Activated B cell treated with CpG ODN at 0.5 μM for 24 hours (primary cell): ENCODE results near the gene OR10H3. TPM values are rescaled to one million over a fixed set of nuclear protein-coding genes. Genes with fewer than 3 reads are reported as not detected.

ENCODE experiments used
- ATAC-seq: fragments of 200-7000 bp; cut with Tn5 transposase; one replicate; pipeline ENCODE4 v1.10.0; 2021; ENCODE audit warnings: low read depth, mild to moderate bottlenecking, moderate library complexity
- CTCF ChIA-PET: fragments of 350-600 bp; sonication (Branson Sonifier 250); formaldehyde crosslinking; loops from one replicate; lab custom pipeline; 2021; ENCODE audit warnings: antibody characterized with exemption; lab: Charles Lee
- POLR2A ChIA-PET: fragments of 350-600 bp; sonication (Branson Sonifier 250); formaldehyde crosslinking; loops from one replicate; lab custom pipeline; 2021; ENCODE audit warnings: antibody characterized with exemption; lab: Charles Lee
- DNase-seq: peaks from one replicate; pipeline ENCODE4 v3.0.0; 2022
- H3K27ac Mint-ChIP-seq: one replicate; pipeline ENCODE4 v1.8.0; 2020; ENCODE audit warnings: mixed read lengths
- H3K27me3 Mint-ChIP-seq: one replicate; pipeline ENCODE4 v1.8.0; 2021; ENCODE audit warnings: mixed read lengths
- H3K36me3 Mint-ChIP-seq: one replicate; pipeline ENCODE4 v1.8.0; 2021; ENCODE audit warnings: low read depth, mixed read lengths
- H3K4me1 Mint-ChIP-seq: one replicate; pipeline ENCODE4 v1.8.0; 2021; ENCODE audit warnings: mixed read lengths
- H3K4me3 Mint-ChIP-seq: one replicate; pipeline ENCODE4 v1.8.0; 2020; ENCODE audit warnings: mild to moderate bottlenecking, mixed read lengths
- H3K9me3 Mint-ChIP-seq: one replicate; pipeline ENCODE4 v1.8.0; 2020; ENCODE audit warnings: mixed read lengths
- CTCF ChIP-seq: fragments of 200-600 bp; IDR thresholded peaks from one replicate; pipeline ENCODE4 v1.8.0; 2022; ENCODE audit warnings: antibody characterized with exemption, mild to moderate bottlenecking
- intact Hi-C: fragments of 100-400 bp; cut with micrococcal nuclease; formaldehyde crosslinking; loops from one replicate; pipeline ENCODE4 v1.15.1; 2024
- total RNA-seq: library from RNA; stranded (reverse); gene quantifications from 2 replicates; pipeline ENCODE4 v1.2.3, GENCODE V29; 2022

The OR10H3 gene
- total RNA-seq, 1 donor from 2014 or later, result not detected

GRCh38 chr19:15730538-15730937 lies 7.2 kb upstream of the OR10H3 start:
- Mint-ChIP-seq H3K27ac (no peak overlapping the region), H3K9me3 (no peaks in the 10 kb centered on the region), H3K4me3 (no peak overlapping the region), H3K4me1 (no peaks in the 10 kb centered on the region), H3K27me3 (peaks cover 27% of the 10 kb centered on the region), H3K36me3 (no peaks in the 10 kb centered on the region)
- no peak for ATAC-seq
- TF ChIP-seq CTCF, result no peak
- DNase-seq, result no peak
- POLR2A ChIA-PET, result no interaction called here
- intact Hi-C loops, result no loop called here
- CTCF ChIA-PET, result no interaction called here

- peaks cover 24% of the 10 kb centered on the region for H3K27me3 Mint-ChIP-seq
- no peak overlapping the region for H3K4me3 Mint-ChIP-seq
- no peaks in the 10 kb centered on the region for H3K9me3 Mint-ChIP-seq
- H3K27ac Mint-ChIP-seq, result no peak overlapping the region
- ATAC-seq, result no peak
- no peak for TF ChIP-seq CTCF
- DNase-seq, result no peak
- ChIA-PET POLR2A (no interaction called here), CTCF (no interaction called here)
- no peaks in the 10 kb centered on the region for H3K4me1 Mint-ChIP-seq
- no peaks in the 10 kb centered on the region for H3K36me3 Mint-ChIP-seq
- intact Hi-C loops, result no loop called here
These were observed 5.4 kb upstream of the OR10H3 start for GRCh38 chr19:15732388-15732787.

GRCh38 chr19:15733895-15734294 lies 3.9 kb upstream of the OR10H3 start:
- DNase-seq (no peak), ATAC-seq (no peak)
- ChIA-PET CTCF (no interaction called here), POLR2A (no interaction called here)
- H3K4me1 Mint-ChIP-seq, result no peaks in the 10 kb centered on the region
- H3K4me3 Mint-ChIP-seq, result no peak overlapping the region
- H3K27ac Mint-ChIP-seq, result no peak overlapping the region
- H3K9me3 Mint-ChIP-seq, result no peaks in the 10 kb centered on the region
- H3K27me3 Mint-ChIP-seq, result peaks cover 20% of the 10 kb centered on the region
- intact Hi-C loops, result no loop called here
- no peaks in the 10 kb centered on the region for H3K36me3 Mint-ChIP-seq
- TF ChIP-seq CTCF, result no peak

GRCh38 chr19:15740785-15741184 lies 3.0 kb downstream of the OR10H3 start:
- ChIA-PET POLR2A (no interaction called here), CTCF (no interaction called here)
- Mint-ChIP-seq H3K4me1 (no peaks in the 10 kb centered on the region), H3K27me3 (peaks cover 24% of the 10 kb centered on the region), H3K27ac (no peak overlapping the region), H3K4me3 (no peak overlapping the region), H3K36me3 (no peaks in the 10 kb centered on the region), H3K9me3 (peaks cover 9% of the 10 kb centered on the region)
- ATAC-seq (no peak), DNase-seq (no peak)
- TF ChIP-seq CTCF, result no peak
- intact Hi-C loops, result no loop called here

- POLR2A ChIA-PET, result no interaction called here
- ATAC-seq, result no peak
- intact Hi-C loops, result no loop called here
- H3K27ac Mint-ChIP-seq, result no peak overlapping the region
- no peak for TF ChIP-seq CTCF
- peaks cover 41% of the 10 kb centered on the region for H3K27me3 Mint-ChIP-seq
- no peaks in the 10 kb centered on the region for H3K36me3 Mint-ChIP-seq
- no peaks in the 10 kb centered on the region for H3K9me3 Mint-ChIP-seq
- CTCF ChIA-PET, result no interaction called here
- no peak for DNase-seq
- H3K4me3 Mint-ChIP-seq, result no peak overlapping the region
- no peaks in the 10 kb centered on the region for H3K4me1 Mint-ChIP-seq
These were observed 10.5 kb downstream of the OR10H3 start for GRCh38 chr19:15748239-15748638.
